Heart left ventricle (tissue), 16 donors: ENCODE data around the gene CHTF18. TPM values are rescaled to one million over a fixed set of nuclear protein-coding genes. Genes with fewer than 3 reads are reported as not detected.

Experiments
- ATAC-seq, 4 donors: fragments of 200-7000 bp; cut with Tn5 transposase; one replicate each; pipeline ENCODE4 v1.9.1; 2020 to 2022; ENCODE audit warnings: moderate library complexity in 4 of 4, mild to moderate bottlenecking in 3 of 4, moderate number of reproducible peaks in 1 of 4
- DNase-seq, 5 donors: peaks; one replicate each; pipeline ENCODE4 v3.0.0-alpha.2; 2020
- H3K27ac ChIP-seq, 12 donors: fragments of 200-600 bp; sonication (generic) in 4 of 12; one replicate each; pipeline versions ENCODE4 v1.5.0 to v1.8.0; 2016 to 2022; ENCODE audit warnings: mild to moderate bottlenecking in 2 of 12
- H3K27me3 ChIP-seq, 9 donors: fragments of 200-600 bp; sonication (generic) in 2 of 9; one replicate each; pipeline versions ENCODE4 v1.5.1 to v1.8.0; 2016 to 2022; ENCODE audit warnings: mild to moderate bottlenecking in 3 of 9
- H3K36me3 ChIP-seq, 9 donors: fragments of 200-600 bp; sonication (generic) in 2 of 9; one replicate each; pipeline versions ENCODE4 v1.5.0 to v1.8.0; 2018 to 2022; ENCODE audit warnings: mild to moderate bottlenecking in 2 of 9
- H3K4me1 ChIP-seq, 12 donors: fragments of 200-600 bp; sonication (generic) in 4 of 12; one replicate each; pipeline versions ENCODE4 v1.5.0 to v1.8.0; 2016 to 2022; ENCODE audit warnings: mild to moderate bottlenecking in 3 of 12
- H3K4me3 ChIP-seq, 12 donors: fragments of 200-600 bp; sonication (generic) in 4 of 12; one replicate each; pipeline versions ENCODE4 v1.5.0 to v1.8.0; 2017 to 2022; ENCODE audit warnings: mild to moderate bottlenecking in 9 of 12, moderate library complexity in 4 of 12
- H3K9me3 ChIP-seq, 12 donors: fragments of 200-600 bp; sonication (generic) in 4 of 12; one replicate each; pipeline versions ENCODE4 v1.5.0 to v1.8.0; 2016 to 2022; ENCODE audit warnings: mild to moderate bottlenecking in 1 of 12
- POLR2A ChIP-seq, 2 donors: fragments of 450-650 bp; IDR thresholded peaks; one replicate each; pipeline ENCODE4 v1.6.1; 2017; ENCODE audit warnings: antibody characterized with exemption in 2 of 2, mild to moderate bottlenecking in 2 of 2, moderate library complexity in 2 of 2
- WGBS, 4 donors: extraction: QIAGEN DNeasy Blood & Tissue Kit in 2 of 4; methylation state at CpG; one replicate each; pipeline versions ENCODE4 v1.1.5 to v1.1.7; 2013 to 2018; 5-methylcytosine and 5-hydroxymethylcytosine counted together
- intact Hi-C, 10 donors: fragments of 100-400 bp; cut with DNase I; formaldehyde crosslinking; loops; one replicate each; pipeline versions ENCODE4 v1.11.1 to v1.14.2; 2022
- long read RNA-seq, 3 donors: library from polyadenylated mRNA; unstranded; transcript quantifications; one replicate each; pipeline ENCODE4 v2.0.0, GENCODE V29; 2020 to 2021
- polyA plus RNA-seq, 2 donors: library from polyadenylated mRNA; stranded (reverse); fragments of 200-250 nt; gene quantifications; one replicate each; pipeline ENCODE4 v1.2.3, GENCODE V29; 2013
- total RNA-seq, 9 donors: library from RNA; depleted of rRNA in 2 of 9; stranded (reverse); fragments of >200 nt in 2 of 9; fragmentation: NEBNext Ultra II Directional in 3 of 9; extraction: Animal tissue kit (Norgen Biotek cat#: 25700) in 3 of 9; gene quantifications; one replicate each; pipeline versions ENCODE4 v1.1.0 to v1.2.4, GENCODE V29; 2016 to 2023
- TF ChIP-seq, protein P1 (sequence below), 12 donors: fragments of 200-600 bp; sonication (generic) in 4 of 12; IDR thresholded peaks; one replicate each; pipeline versions ENCODE4 v1.5.0 to v1.8.0; 2018 to 2022; ENCODE audit warnings: antibody characterized with exemption in 12 of 12, mild to moderate bottlenecking in 5 of 12
- donor health status: ischemic (EF 13 %, LVEDD 7.1; RV severe dilation, severe dysfunction).
- donor health status: healthy with polysubstance abuse.
- donor health status: DM: no; HTN: yes; CAD: no.
- donor health status: DM: no; HTN: no; CAD: no.
- donor health status: ischemic (EF 25% LVEDD 6.9; RV normal size, moderate dysfunction).
- donor health status: ischemic (EF 25% LVEDD 5.7; RV mildly dilated, moderate dysfunction).
- donor health status: healthy.
- donor health status: DM: yes; HTN: yes; CAD: no.
- donor health status: ischemic (EF 35%, LVEDD 5.7; RV mildly dilated, moderate dysfunction).
- donor health status: nonischemic (EF 11% LVEDD 7.7; RV severe dilation, severe dysfunction).
- donor health status: DM: yes; HTN: yes; CAD: no.
- donor health status: PGD.
- donor health status: ischemic (EF 29% LVEDD 5.4; RV normal size, mild dysfunction).
- donor health status: nonischemic (EF 23%, LVEDD 6.1; RV moderate dilation, normal function).

Gene CHTF18
- 10 to 100 TPM in 2 of 9 donors, 1 to 10 TPM in 6, under 1 TPM in 1; 0.83 to 15.0 (median 4.0) TPM for total RNA-seq
- 1 to 10 TPM; 2.6 to 3.9 TPM for polyA plus RNA-seq
- long read RNA-seq, donor 1, partial matches to known transcripts = 1 of 4 reads
- long read RNA-seq, donor 1, other reads (novel, unspliced or antisense) = 2 of 4 reads
- long read RNA-seq, donor 2, partial matches to known transcripts = 4 of 11 reads
- long read RNA-seq, donor 2, other reads (novel, unspliced or antisense) = 3 of 11 reads
- long read RNA-seq, donor 3, partial matches to known transcripts = 4 of 9 reads
- long read RNA-seq, donor 3, other reads (novel, unspliced or antisense) = 4 of 9 reads

DNA sequence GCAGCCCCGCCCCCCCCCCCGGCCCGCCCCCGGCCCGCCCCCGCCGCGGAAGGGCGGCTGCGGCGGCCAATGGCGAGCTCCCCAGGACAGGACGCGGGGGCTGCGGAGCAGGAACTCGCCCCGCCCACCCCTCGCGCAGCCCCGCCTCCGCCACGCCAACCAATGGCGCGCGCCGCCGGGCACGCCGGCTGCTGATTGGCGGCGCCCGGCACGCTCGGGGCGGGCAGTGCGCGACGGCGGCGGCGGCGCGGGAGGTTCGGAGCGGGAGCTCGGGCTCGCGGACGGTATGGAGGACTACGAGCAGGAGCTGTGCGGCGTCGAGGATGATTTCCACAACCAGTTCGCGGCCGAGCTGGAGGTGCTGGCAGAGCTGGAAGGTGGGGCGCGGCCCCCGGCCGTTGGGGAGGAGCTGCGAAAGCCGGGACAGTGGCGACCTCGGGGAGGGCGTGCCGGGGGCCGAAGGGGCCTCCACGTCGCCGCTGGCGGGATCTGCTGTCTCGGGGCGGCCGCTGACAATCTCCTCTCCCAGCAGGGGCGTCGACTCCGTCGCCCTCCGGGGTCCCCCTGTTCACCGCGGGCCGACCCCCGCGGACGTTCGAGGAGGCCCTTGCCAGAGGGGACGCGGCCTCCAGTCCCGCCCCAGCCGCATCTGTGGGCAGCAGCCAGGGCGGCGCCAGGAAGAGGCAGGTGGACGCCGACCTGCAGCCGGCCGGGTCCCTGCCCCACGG lies at the start of gene CHTF18:
CHTF18 (plus strand) TSS at position 222 of the 728 bp plus-strand sequence; CDS start at position 287, 65 bp downstream.
- H3K4me1 ChIP-seq = peaks cover 0 to 36% (median 17%) of the 10 kb centered on the region in 12 donors
- intact Hi-C loops = loop anchor here in 1 of 10 donors (1.0 kb wide), 1 partner anchor 77 kb away; no protein-coding TSS in a partner anchor
- peaks cover 0 to 11% (median 0%) of the 10 kb centered on the region in 9 donors for H3K36me3 ChIP-seq
- no peaks in the 10 kb centered on the region for H3K9me3 ChIP-seq
- peak within 1 kb of the TSS in 11 of 12 donors; percentile 52 to 87 (median 74) for H3K27ac ChIP-seq
- TF ChIP-seq, protein P1, sequence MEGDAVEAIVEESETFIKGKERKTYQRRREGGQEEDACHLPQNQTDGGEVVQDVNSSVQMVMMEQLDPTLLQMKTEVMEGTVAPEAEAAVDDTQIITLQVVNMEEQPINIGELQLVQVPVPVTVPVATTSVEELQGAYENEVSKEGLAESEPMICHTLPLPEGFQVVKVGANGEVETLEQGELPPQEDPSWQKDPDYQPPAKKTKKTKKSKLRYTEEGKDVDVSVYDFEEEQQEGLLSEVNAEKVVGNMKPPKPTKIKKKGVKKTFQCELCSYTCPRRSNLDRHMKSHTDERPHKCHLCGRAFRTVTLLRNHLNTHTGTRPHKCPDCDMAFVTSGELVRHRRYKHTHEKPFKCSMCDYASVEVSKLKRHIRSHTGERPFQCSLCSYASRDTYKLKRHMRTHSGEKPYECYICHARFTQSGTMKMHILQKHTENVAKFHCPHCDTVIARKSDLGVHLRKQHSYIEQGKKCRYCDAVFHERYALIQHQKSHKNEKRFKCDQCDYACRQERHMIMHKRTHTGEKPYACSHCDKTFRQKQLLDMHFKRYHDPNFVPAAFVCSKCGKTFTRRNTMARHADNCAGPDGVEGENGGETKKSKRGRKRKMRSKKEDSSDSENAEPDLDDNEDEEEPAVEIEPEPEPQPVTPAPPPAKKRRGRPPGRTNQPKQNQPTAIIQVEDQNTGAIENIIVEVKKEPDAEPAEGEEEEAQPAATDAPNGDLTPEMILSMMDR (IDR thresholded peaks at IDR 0.05) = no peak
- no peak for TF ChIP-seq POLR2A (IDR thresholded peaks at IDR 0.05)
- ATAC-seq (peak; percentile 89 to 96 (median 92)), DNase-seq (peak; percentile 92 to 95 (median 93))
- peak within 1 kb of the TSS; percentile 72 to 100 (median 94) for H3K4me3 ChIP-seq
- H3K27me3 ChIP-seq = no peaks in the 10 kb centered on the region
- 0 to 1% (median 1%) methylated on average over 20 to 97 of the region's 97 CpGs for WGBS, 4 donors

DNA sequence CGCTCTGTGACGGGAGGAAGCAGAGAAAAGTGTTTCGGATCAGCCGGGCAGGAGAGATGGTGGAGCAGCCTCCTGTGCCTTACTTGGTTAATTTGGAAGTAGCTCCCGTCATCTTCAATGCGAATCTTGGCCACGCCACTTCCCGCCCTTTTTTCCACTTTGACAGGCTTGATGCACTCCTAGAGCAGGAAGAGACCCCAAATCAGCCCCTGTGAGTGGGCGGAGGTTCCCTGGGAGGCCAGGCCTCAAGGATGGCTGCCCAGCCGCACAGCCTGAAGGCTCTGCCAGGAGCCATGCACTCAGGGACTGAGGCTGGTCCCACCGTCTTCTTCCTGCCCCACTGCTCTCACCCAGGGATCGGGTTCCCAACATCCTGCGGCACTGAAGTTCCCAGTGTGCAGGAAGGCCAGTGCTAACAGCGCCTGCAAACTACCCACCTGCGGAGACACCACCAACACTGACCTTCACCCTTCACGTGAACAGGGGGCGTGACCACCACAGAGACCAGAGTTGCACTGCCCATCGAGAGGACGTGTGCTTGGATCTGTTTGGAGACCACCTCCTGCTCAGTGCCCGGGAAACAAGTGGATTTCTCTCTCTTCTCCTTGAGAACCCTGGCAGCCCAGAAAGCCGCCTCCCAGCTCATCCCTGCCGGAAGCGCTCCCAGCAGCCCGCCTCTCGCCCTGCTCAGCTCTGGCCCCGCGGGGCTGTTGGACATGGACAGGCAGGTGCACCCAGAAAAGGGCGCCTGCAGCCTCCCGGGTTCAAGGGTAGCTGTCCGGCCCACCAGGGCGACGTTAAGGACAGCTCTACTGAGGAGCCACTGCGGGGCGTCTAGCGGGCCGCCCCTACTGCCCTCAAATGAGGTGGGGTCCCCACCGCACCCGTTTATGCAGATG lies 48.6 kb upstream of the CHTF18 start:
- 44 to 47% (median 45%) methylated on average over 35 to 38 of the region's 38 CpGs for WGBS, 4 donors
- ATAC-seq (no peak), DNase-seq (peak in 1 of 5 donors; percentile 8)
- H3K27me3 ChIP-seq = peaks cover 0 to 21% (median 0%) of the 10 kb centered on the region in 9 donors
- intact Hi-C loops = loop anchor here in 2 of 10 donors (2.0 kb wide), 1 partner anchor 29 kb away; no protein-coding TSS in a partner anchor
- no peak for TF ChIP-seq POLR2A (IDR thresholded peaks at IDR 0.05)
- TF ChIP-seq, protein P1 (IDR thresholded peaks at IDR 0.05) = no peak
- peaks cover 0 to 39% (median 33%) of the 10 kb centered on the region in 9 donors for H3K36me3 ChIP-seq
- peaks cover 4 to 18% (median 12%) of the 10 kb centered on the region in 12 donors for H3K4me1 ChIP-seq
- H3K9me3 ChIP-seq = no peaks in the 10 kb centered on the region
- H3K4me3 ChIP-seq = peak overlapping the region; percentile 76 to 100 (median 97)
- peak overlapping the region in 5 of 12 donors; percentile 82 to 90 (median 85) for H3K27ac ChIP-seq

- no peaks in the 10 kb centered on the region for H3K9me3 ChIP-seq
- H3K4me1 ChIP-seq = peaks cover 4 to 18% (median 12%) of the 10 kb centered on the region in 12 donors
- H3K36me3 ChIP-seq = peaks cover 0 to 36% (median 27%) of the 10 kb centered on the region in 9 donors
- TF ChIP-seq, protein P1 (IDR thresholded peaks at IDR 0.05) = no peak
- no peak for TF ChIP-seq POLR2A (IDR thresholded peaks at IDR 0.05)
- peak overlapping the region; percentile 76 to 100 (median 97) for H3K4me3 ChIP-seq
- intact Hi-C loops = loop anchor here in 2 of 10 donors (2.0 kb wide), 1 partner anchor 30 kb away; no protein-coding TSS in a partner anchor
- ATAC-seq (peak in 3 of 4 donors; percentile 32 to 42 (median 33)), DNase-seq (no peak)
- H3K27me3 ChIP-seq = peaks cover 0 to 27% (median 0%) of the 10 kb centered on the region in 9 donors
- peak overlapping the region in 10 of 12 donors; percentile 74 to 90 (median 80) for H3K27ac ChIP-seq
- WGBS, 4 donors = 0 to 10% (median 1%) methylated on average over 4 to 22 of the region's 22 CpGs
Measured at GRCh38 chr16:740459-740763, 48.0 kb upstream of the CHTF18 start.
